NCI-H510A treated with DMSO at 0.1 percent for 48 hours (cell line): ENCODE data around the gene FAT1.

Experiments used
- DNase-seq: peaks from one replicate; lab custom pipeline; 2025; lab: John Stamatoyannopoulos, UW

Gene FAT1

DNA sequence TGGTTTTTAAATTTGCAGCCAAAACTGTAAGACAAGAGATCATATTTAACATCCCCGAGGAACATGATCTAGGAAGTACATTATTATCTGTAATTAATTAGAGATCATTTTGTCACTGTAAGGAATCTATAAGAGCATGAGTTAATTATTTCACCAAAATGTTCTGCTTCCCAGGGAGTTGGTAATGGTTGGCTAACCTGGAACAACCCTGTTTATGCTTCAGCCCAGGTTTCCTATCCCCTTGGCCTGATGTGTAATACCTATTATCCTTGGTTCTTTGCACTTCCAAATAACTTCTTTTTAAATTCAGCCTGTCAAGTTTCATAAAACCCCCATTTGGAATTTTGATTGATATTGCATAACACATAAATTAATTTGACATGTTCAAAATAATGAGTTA is 161.9 kb downstream of the FAT1 start:
- no peak for DNase-seq

DNA sequence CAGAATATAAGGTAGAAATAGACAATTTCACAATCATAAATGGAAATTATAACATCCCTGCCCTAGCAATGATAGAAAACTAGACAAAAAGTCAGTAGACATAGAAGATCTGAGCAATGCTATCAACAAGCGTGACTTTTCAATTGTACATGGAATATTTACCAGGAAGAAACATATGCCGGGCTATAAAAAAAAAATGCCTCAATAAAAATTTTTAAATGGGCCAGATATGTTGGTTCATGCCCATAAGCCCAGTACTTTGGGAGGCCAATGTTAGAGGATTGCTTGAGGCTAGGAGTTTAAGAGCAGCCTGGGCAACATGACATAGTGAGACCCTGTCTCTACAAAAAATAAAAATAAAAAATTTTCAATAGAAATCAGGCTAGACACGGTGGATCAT is 163.0 kb downstream of the FAT1 start:
- no peak for DNase-seq

DNA sequence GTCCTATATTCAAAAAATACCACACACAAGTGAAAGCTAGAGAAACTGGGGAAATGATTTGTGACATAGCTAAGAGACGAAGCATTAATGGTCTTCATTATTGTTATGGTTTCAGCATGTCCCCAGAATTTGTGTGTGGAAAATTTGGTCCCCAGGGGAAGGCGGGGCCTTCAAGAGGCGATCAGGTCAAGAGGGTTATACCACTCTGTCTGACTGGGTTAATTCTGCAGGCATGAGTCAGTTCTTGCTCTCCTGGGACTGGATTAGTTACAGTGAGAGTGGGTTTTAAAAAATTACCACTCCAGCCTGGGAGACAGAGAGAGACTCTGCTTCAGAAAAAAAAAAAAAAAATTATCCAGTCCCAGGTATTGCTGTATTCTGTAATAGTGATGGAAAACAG is 166.2 kb downstream of the FAT1 start:
- no peak for DNase-seq

DNA sequence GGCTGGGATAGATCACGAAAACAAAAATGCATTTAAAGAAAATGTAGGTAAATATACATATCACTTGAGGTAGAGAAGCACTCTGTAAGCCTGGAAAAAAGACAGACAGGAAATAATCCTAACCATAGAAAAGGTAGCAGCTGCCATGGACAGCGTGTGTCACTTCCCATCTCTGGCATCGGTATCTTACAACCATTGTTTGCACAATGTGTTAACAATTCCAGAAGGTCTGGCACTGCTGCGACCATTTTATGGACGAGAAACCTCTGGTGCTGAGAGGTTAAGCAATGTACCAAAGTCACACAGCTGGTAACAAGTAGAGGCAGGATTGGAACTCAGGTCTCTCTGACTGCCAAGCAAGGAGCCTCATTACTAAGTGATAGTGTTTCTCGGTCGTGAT is 166.6 kb downstream of the FAT1 start:
- DNase-seq = peak; percentile 11

DNA sequence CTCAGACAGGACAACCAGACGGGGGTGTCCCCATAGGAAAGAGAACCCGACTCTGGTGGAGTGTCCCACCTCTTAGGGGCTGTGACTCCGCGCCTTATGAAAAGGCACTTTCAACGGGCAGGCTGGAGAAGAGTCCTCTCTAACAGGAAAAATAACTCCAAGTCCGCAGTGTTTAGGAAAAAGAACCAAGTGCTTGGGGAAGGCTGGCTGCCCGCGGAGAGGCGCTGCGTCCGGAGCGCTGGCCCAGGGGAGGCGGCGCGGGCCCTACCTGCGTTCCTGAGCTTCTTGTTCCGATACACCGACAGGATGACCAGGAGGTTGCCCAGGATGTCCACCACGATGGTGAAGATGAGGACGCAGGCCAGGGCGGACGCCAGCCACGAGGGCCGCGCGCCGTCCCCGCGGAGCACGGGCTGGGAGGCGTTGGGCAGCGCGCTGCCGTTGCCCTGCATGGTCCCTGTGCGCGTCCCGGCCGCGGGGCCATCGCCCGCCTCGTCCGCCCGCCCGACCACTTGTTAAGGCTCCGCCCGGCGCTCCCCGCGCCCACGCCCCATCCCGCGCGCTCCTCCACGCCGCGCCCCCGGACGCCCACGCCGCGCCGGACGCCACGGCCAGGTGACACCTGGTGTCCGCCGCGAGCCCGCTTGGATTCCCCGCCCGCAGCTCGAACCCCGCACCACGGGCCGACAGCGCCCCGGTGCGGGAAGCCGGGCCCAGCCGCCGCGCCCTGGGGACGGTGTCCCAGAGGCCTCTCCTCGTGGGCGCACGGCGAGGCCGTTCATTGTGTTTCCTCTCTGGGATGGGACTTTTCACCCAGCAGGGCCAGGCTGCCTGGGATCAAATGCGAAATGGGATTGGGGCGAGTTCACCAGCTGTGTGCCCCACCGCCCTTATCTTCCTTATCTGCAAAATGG is 168.5 kb downstream of the FAT1 start, which contains the start of gene MTNR1A:
TSS of gene MTNR1A (minus strand) at position 654 of the 914 bp plus-strand sequence. CDS start at position 452, 202 bp downstream.
- DNase-seq = peak; percentile 21

DNA sequence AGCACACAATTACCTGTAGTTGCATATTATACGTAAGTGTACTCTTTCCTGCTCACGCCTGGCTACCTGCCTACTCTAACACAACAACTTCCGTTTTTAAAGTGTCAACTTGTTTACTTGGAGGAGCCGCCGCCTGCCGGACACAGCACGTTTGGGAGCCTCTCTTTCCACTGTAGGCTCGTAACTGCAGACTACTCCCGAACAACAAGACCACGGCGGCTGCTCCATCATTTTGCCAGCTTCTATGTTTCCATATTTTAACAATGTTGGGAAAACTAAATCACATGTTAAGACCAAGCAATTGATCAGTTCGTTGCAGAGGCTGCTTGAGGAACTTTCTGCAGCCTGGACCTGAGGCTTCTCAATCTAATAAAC is 169.1 kb downstream of the FAT1 start:
- DNase-seq = peak; percentile 67

DNA sequence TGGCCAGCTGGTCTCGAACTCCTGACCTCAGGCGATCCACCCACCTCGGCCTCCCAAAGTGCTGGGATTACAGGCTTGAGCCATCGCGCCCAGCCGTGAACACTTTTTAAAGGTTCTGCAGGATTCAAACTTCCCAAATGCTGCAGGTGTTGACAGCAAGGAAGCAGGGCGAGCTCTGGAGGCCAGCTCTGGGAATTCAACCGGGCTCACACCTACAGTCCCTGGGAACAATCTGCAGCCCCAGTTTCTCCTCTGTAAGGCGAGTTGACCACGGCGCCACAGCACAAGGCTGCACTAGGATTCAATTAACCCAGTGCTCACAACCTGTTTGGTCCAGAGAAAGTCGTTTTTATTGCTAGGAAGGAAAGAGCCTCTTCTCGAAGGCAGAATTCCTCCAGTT is 169.9 kb downstream of the FAT1 start:
- DNase-seq = no peak

DNA sequence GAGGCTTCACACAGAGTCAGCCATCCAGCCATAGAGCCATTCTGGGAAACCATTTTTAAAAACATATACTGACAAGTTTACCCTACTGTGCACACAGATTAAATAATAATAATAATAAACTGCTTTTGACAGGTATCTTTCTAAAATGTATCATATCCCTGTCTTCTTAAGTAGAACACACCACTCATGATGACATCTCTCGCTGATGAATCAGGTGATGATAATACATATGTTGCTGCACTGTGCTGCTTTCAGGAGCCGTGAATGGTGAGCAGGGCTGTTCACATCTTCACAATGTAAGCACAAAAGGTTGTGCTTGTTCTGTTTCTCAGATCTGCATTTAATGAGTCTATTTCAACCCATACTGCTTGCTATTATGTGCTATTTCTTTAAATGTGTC is 171.8 kb downstream of the FAT1 start:
- DNase-seq = no peak

DNA sequence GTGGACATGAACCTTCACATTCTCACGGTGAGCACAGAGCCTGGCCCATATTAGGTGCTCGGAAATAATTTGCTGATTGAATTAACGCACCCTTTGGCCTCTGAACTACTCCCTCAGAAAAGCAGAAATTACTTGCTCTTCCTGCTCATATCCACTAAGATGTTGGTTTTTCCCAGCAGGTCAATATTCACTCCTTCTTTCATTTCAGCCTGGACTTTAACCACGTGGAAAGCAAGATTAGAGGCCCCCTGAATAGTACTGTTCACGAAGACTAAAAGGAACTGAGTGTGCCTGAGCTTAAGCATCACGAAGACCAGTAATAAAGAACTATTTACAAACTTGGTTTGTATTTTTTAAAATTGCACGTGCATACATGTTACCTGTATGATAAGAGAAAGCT is 178.2 kb downstream of the FAT1 start:
- no peak for DNase-seq

DNA sequence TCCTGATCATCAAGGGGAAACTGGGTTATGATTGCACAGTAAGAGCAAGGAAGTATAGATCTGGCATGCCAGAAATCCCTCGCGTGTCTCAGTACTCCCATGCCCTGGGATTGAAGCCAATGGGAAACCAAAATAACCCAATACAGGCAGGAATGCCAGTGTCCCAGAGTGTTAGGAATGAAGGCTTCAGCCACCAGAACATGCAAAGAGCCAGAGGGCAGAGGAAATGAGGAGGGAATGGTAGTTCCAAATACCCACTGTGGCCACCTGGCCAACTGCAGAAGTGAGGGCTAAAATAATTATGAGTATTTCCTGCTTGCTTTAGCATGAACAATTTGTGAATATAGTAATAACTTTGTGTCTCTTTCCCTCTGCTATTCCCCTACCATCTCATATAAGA is 180.4 kb downstream of the FAT1 start:
- no peak for DNase-seq

DNA sequence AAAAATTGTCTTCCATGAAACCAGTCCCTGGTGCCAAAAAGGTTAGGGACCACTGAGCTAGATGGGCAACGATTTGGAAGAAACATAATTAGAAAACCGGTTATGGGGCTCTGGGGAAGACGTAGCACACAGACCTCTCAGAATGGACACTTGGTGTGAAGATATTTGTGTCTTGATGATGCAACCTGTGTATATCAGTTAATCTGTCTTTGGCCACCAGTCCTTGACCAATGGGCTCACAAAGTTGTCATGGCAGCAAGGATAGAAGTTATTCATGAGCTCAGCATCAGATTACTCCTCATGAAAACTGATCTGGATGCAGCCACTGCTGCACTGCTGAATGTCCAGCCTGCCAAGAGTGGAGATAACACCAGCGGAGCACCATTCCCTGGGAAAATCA is 181.9 kb downstream of the FAT1 start:
- no peak for DNase-seq

DNA sequence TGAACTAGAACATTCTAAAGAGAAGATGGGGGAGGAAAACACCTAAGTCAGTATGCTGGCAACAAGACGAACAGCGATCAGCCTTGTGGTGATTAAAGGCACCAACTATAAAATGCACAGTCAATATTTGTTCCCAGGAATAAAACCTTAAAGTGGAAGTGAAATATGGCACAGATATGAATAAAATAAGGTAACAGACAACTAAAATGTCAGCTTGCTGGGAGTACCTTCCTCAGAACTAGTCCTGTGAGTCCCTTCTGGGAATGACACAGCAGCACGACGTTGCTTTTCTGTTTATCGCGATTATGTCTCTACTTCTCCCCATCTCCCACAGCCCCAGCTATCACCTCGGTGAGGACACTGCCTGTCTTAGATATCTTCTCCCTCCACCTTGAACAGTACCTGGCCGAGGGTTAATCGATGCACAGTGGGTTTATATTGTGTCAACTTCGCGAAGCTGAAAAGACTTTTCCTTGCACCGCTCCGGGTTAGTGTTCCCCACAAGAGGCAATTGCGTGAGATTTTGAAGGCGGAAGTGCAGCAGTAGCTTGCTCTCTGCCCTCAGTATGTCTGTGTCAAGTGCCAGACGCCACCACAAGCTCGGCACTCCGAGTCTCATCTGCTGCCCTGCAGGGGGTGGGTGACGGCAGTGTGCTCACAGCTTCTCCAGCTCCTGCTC is 185.7 kb downstream of the FAT1 start:
- DNase-seq = peak; percentile 59
